ENCODE data around the gene SDK1. TPM values are rescaled to one million over a fixed set of nuclear protein-coding genes. Genes with fewer than 3 reads are reported as not detected.

Gene SDK1
- total RNA-seq, 1 donor from 2014 or later: 225 TPM

DNA sequence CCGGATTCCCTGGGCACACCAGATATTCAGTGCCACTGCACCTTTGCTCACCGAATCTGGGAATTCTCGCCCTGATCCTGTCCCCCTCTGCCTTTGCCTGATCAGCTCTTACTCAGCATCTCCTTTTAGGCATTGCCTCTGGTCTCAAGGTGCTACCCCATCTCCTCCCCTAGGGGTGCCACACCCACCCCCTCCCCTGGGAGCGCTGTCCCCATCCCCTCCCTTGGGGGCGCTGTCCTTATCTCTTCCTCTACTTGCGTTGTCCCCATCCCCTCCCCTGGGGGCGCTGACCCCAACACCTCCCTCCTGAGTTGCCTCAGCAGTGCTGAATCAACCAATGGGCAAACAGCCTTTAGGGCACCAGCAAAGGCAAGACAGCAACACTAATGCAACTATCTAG is 694.1 kb downstream of the SDK1 start:
- peaks cover 23% of the 10 kb centered on the region for H3K27me3 Mint-ChIP-seq (ENCODE audit: unreplicated experiment)
- peaks cover 12% of the 10 kb centered on the region for H3K4me1 Mint-ChIP-seq (ENCODE audit: low read depth, unreplicated experiment)
- no peak for DNase-seq
- H3K4me3 Mint-ChIP-seq (ENCODE audit: unreplicated experiment): no peak overlapping the region
- peaks cover 35% of the 10 kb centered on the region for H3K36me3 Mint-ChIP-seq (ENCODE audit: unreplicated experiment)
- H3K9me3 Mint-ChIP-seq (ENCODE audit: unreplicated experiment): peaks cover 42% of the 10 kb centered on the region
- peak overlapping the region; percentile 15 for H3K27ac Mint-ChIP-seq (ENCODE audit: unreplicated experiment)
- TF ChIP-seq, protein P1, sequence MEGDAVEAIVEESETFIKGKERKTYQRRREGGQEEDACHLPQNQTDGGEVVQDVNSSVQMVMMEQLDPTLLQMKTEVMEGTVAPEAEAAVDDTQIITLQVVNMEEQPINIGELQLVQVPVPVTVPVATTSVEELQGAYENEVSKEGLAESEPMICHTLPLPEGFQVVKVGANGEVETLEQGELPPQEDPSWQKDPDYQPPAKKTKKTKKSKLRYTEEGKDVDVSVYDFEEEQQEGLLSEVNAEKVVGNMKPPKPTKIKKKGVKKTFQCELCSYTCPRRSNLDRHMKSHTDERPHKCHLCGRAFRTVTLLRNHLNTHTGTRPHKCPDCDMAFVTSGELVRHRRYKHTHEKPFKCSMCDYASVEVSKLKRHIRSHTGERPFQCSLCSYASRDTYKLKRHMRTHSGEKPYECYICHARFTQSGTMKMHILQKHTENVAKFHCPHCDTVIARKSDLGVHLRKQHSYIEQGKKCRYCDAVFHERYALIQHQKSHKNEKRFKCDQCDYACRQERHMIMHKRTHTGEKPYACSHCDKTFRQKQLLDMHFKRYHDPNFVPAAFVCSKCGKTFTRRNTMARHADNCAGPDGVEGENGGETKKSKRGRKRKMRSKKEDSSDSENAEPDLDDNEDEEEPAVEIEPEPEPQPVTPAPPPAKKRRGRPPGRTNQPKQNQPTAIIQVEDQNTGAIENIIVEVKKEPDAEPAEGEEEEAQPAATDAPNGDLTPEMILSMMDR (IDR thresholded peaks at IDR 0.05; ENCODE audit: partially characterized antibody, unreplicated experiment): no peak

DNA sequence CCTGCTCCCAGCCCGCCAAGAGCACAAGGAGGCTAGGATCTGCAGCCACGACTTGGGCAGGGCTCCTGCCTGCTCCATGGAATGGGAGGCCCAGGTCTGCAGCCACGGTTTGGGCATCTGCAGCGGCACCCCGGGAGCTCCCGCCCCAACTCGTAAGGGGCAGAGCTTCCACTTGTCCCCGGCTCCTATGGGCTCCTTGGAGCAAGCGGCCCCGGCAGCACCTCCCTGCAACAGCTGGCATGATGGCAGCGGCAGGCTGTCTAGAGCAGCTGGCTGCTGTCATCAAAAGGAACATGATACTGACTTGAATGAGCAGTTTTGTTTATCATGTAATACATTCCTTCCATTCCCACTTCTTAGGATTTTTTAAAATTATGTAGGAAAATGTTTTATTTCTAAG is 697.0 kb downstream of the SDK1 start:
- Mint-ChIP-seq H3K4me3 (ENCODE audit: unreplicated experiment) (no peak overlapping the region), H3K9me3 (ENCODE audit: unreplicated experiment) (peaks cover 44% of the 10 kb centered on the region), H3K27me3 (ENCODE audit: unreplicated experiment) (peaks cover 18% of the 10 kb centered on the region), H3K4me1 (ENCODE audit: low read depth, unreplicated experiment) (peaks cover 12% of the 10 kb centered on the region), H3K36me3 (ENCODE audit: unreplicated experiment) (peaks cover 20% of the 10 kb centered on the region), H3K27ac (ENCODE audit: unreplicated experiment) (peak overlapping the region; percentile 8)
- peak; percentile 36 for DNase-seq
- TF ChIP-seq, protein P1 (IDR thresholded peaks at IDR 0.05; ENCODE audit: partially characterized antibody, unreplicated experiment): no peak

DNA sequence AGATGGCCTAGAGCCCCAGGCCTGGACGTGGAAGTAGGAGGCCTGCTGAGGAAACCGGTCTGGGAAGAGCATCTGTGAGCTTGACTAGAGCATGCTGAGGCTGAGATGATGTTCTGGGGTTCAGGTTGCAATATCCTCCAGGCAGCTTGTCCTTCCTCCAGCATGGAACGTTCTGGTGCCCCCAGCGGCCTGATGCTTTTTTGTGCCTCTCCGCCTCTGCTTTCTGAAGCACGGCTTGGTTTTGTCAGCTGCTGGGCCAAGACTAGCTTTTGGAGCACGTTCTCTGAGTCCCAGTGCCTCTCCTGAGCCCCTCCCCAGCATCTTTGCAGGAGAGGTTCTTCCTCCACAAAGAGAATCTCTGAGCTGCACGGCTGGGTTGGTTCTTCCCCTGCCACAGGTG is 699.1 kb downstream of the SDK1 start:
- H3K4me3 Mint-ChIP-seq (ENCODE audit: unreplicated experiment): no peak overlapping the region
- TF ChIP-seq, protein P1 (IDR thresholded peaks at IDR 0.05; ENCODE audit: partially characterized antibody, unreplicated experiment): no peak
- peaks cover 10% of the 10 kb centered on the region for H3K27me3 Mint-ChIP-seq (ENCODE audit: unreplicated experiment)
- H3K27ac Mint-ChIP-seq (ENCODE audit: unreplicated experiment): no peak overlapping the region
- no peak for DNase-seq
- peaks cover 34% of the 10 kb centered on the region for H3K9me3 Mint-ChIP-seq (ENCODE audit: unreplicated experiment)
- peaks cover 8% of the 10 kb centered on the region for H3K36me3 Mint-ChIP-seq (ENCODE audit: unreplicated experiment)
- peaks cover 9% of the 10 kb centered on the region for H3K4me1 Mint-ChIP-seq (ENCODE audit: low read depth, unreplicated experiment)

DNA sequence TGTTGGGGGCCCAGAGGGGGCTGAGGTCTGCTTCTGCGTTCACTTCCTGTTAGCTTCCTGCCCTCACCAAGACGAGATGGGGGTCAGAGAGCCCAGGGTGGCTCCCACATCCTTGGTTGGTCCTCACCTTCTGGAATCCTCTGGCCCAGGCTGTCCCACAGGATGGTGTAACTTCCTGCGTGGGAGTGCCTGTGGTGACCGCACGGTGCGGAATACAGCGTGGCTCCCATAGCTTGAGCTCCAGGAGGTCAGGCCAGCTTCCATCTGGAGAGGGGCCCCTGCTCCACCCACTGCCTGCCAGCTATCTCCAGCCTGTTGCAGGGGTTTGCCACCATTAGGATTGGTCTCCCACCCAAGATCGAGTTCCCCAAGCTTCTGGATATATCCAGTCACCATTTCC is 699.9 kb downstream of the SDK1 start:
- no peak for DNase-seq
- H3K27me3 Mint-ChIP-seq (ENCODE audit: unreplicated experiment): peaks cover 5% of the 10 kb centered on the region
- peaks cover 28% of the 10 kb centered on the region for H3K9me3 Mint-ChIP-seq (ENCODE audit: unreplicated experiment)
- peaks cover 7% of the 10 kb centered on the region for H3K36me3 Mint-ChIP-seq (ENCODE audit: unreplicated experiment)
- no peak overlapping the region for H3K27ac Mint-ChIP-seq (ENCODE audit: unreplicated experiment)
- TF ChIP-seq, protein P1 (IDR thresholded peaks at IDR 0.05; ENCODE audit: partially characterized antibody, unreplicated experiment): no peak
- no peak overlapping the region for H3K4me3 Mint-ChIP-seq (ENCODE audit: unreplicated experiment)
- H3K4me1 Mint-ChIP-seq (ENCODE audit: low read depth, unreplicated experiment): peaks cover 9% of the 10 kb centered on the region

DNA sequence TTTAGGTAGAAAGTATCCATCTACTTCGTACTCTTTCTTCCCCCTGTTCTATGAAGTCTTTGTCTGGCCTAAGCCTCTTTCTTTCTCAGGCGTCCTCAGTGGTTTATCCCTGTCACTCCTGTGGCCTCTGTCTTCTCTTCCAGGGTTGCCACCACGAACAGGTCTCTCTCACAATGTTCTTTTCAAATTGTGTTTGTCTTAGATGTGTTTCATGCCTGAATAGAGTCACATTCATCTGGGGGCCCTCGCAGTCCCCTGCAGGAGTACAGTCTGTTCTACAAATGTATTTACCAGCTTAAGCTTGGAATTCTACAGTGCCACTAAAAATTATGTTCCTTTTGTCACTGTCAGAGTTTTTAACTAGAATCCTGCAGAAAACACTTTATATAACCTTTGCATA is 700.7 kb downstream of the SDK1 start:
- H3K4me1 Mint-ChIP-seq (ENCODE audit: low read depth, unreplicated experiment): peaks cover 15% of the 10 kb centered on the region
- H3K27me3 Mint-ChIP-seq (ENCODE audit: unreplicated experiment): peaks cover 5% of the 10 kb centered on the region
- peaks cover 7% of the 10 kb centered on the region for H3K36me3 Mint-ChIP-seq (ENCODE audit: unreplicated experiment)
- H3K9me3 Mint-ChIP-seq (ENCODE audit: unreplicated experiment): peaks cover 31% of the 10 kb centered on the region
- no peak overlapping the region for H3K27ac Mint-ChIP-seq (ENCODE audit: unreplicated experiment)
- DNase-seq: no peak
- H3K4me3 Mint-ChIP-seq (ENCODE audit: unreplicated experiment): no peak overlapping the region
- TF ChIP-seq, protein P1 (IDR thresholded peaks at IDR 0.05; ENCODE audit: partially characterized antibody, unreplicated experiment): no peak
